SK-N-SH treated with all-trans-retinoic acid at 6 μM for 48 hours (cell line): Measurements from ENCODE around the gene CHN1.

Source experiments
- ATAC-seq: fragments of 200-7000 bp; cut with Tn5 transposase; 3 replicates; pipeline ENCODE4 v1.9.1; 2020; ENCODE audit warnings: mild to moderate bottlenecking, moderate library complexity
- ARNTL ChIP-seq: fragments of 450-650 bp; formaldehyde crosslinking; IDR thresholded peaks from 2 replicates; pipeline ENCODE4 v1.5.0; 2020; ENCODE audit warnings: low read depth, mild to moderate bottlenecking, moderate library complexity, borderline replicate concordance
- BACH2 ChIP-seq: fragments of 250-450 bp; sonication (Bioruptor Pico); IDR thresholded peaks from 2 replicates; pipeline ENCODE4 v1.9.0; 2021; ENCODE audit warnings: mild to moderate bottlenecking, borderline replicate concordance
- CREB5 ChIP-seq: fragments of 250-450 bp; sonication (Bioruptor Pico); IDR thresholded peaks from 2 replicates; pipeline ENCODE4 v1.5.1; 2020; ENCODE audit warnings: low read depth, mild to moderate bottlenecking, moderate library complexity
- CSRNP3 ChIP-seq: fragments of 250-450 bp; sonication (Bioruptor Pico); IDR thresholded peaks from 2 replicates; pipeline ENCODE4 v1.5.1; 2021; ENCODE audit warnings: mild to moderate bottlenecking, moderate library complexity
- ESRRG ChIP-seq: fragments of 250-450 bp; sonication (Bioruptor Pico); IDR thresholded peaks from 2 replicates; pipeline ENCODE4 v1.6.1; 2021; ENCODE audit warnings: mild to moderate bottlenecking
- GLIS3 ChIP-seq: fragments of 250-450 bp; sonication (Bioruptor Pico); IDR thresholded peaks from 2 replicates; pipeline ENCODE4 v1.5.0; 2020; ENCODE audit warnings: mild to moderate bottlenecking, moderate library complexity
- ISL1 ChIP-seq: fragments of 250-450 bp; sonication (Bioruptor Pico); IDR thresholded peaks from 2 replicates; pipeline ENCODE4 v2.1.2; 2022; ENCODE audit warnings: mild to moderate bottlenecking, moderate library complexity
- PATZ1 ChIP-seq: fragments of 250-450 bp; sonication (Bioruptor Pico); IDR thresholded peaks from 2 replicates; pipeline ENCODE4 v1.8.0; 2020; ENCODE audit warnings: mild to moderate bottlenecking, moderate library complexity, borderline replicate concordance
- TCF4 ChIP-seq: fragments of 250-450 bp; sonication (Bioruptor Pico); IDR thresholded peaks from 2 replicates; pipeline ENCODE4 v1.8.0; 2021; ENCODE audit warnings: mild to moderate bottlenecking, moderate library complexity, borderline replicate concordance
- TOX ChIP-seq: fragments of 250-450 bp; sonication (Bioruptor Pico); IDR thresholded peaks from 2 replicates; pipeline ENCODE4 v1.8.0; 2021; ENCODE audit warnings: mild to moderate bottlenecking, moderate library complexity, borderline replicate concordance
- TSHZ2 ChIP-seq: fragments of 250-450 bp; sonication (Bioruptor Pico); IDR thresholded peaks from 2 replicates; pipeline ENCODE4 v1.5.0; 2020; ENCODE audit warnings: mild to moderate bottlenecking, moderate library complexity
- ZC3H10 ChIP-seq: fragments of 250-450 bp; sonication (Bioruptor Pico); IDR thresholded peaks from 2 replicates; pipeline ENCODE4 v1.5.1; 2021; ENCODE audit warnings: mild to moderate bottlenecking, moderate library complexity
- ZFP3 ChIP-seq: fragments of 250-450 bp; sonication (Bioruptor Pico); IDR thresholded peaks from 2 replicates; pipeline ENCODE4 v1.5.0; 2020; ENCODE audit warnings: mild to moderate bottlenecking, moderate library complexity
- ZFP30 ChIP-seq: fragments of 450-650 bp; formaldehyde crosslinking; IDR thresholded peaks from 2 replicates; pipeline ENCODE4 v1.5.0; 2022; ENCODE audit warnings: mild to moderate bottlenecking, moderate library complexity
- ZNF565 ChIP-seq: fragments of 450-650 bp; formaldehyde crosslinking; conservative IDR thresholded peaks from 2 replicates; pipeline ENCODE4 v1.5.0; 2020; ENCODE audit warnings: low read depth, mild to moderate bottlenecking, moderate library complexity
- ZNF70 ChIP-seq: fragments of 450-650 bp; formaldehyde crosslinking; IDR thresholded peaks from 2 replicates; pipeline ENCODE4 v1.5.0; 2020; ENCODE audit warnings: mild to moderate bottlenecking, moderate library complexity
- ZNF8 ChIP-seq: fragments of 450-650 bp; formaldehyde crosslinking; IDR thresholded peaks from 2 replicates; pipeline ENCODE4 v1.5.0; 2020; ENCODE audit warnings: mild to moderate bottlenecking, moderate library complexity

CHN1 gene

GRCh38 chr2:174870787-174871186 lies 134.4 kb downstream of the CHN1 start:
- TF ChIP-seq ZNF565 (CRISPR knock-in tag) (no peak), TSHZ2 (CRISPR knock-in tag) (peak; percentile 92), TCF4 (CRISPR knock-in tag) (peak; percentile 85), ZNF8 (CRISPR knock-in tag) (peak; percentile 15; the same call in 1 of the 2 replicates), ZNF70 (CRISPR knock-in tag) (no peak), ZC3H10 (no peak), ARNTL (CRISPR knock-in tag) (no peak)
- no peak for ATAC-seq

GRCh38 chr2:174868878-174869277 lies 136.3 kb downstream of the CHN1 start:
- ATAC-seq: no peak
- TF ChIP-seq CREB5 (CRISPR knock-in tag) (no peak), TCF4 (CRISPR knock-in tag) (no peak), PATZ1 (CRISPR knock-in tag) (no peak), GLIS3 (CRISPR knock-in tag) (no peak), ZNF70 (CRISPR knock-in tag) (no peak), CSRNP3 (CRISPR knock-in tag) (no peak), ZFP30 (CRISPR knock-in tag) (no peak), ISL1 (CRISPR knock-in tag) (no peak), ZC3H10 (no peak), BACH2 (CRISPR knock-in tag) (no peak), ZNF8 (CRISPR knock-in tag) (no peak), ESRRG (CRISPR knock-in tag) (no peak), ARNTL (CRISPR knock-in tag) (no peak), TOX (no peak), ZFP3 (no peak)

- no peak for ATAC-seq
- TF ChIP-seq CSRNP3 (CRISPR knock-in tag) (no peak), ISL1 (CRISPR knock-in tag) (no peak), TSHZ2 (CRISPR knock-in tag) (no peak)
Measured at GRCh38 chr2:174866421-174866820, 138.8 kb downstream of the CHN1 start.
